ENCODE results near the gene WWC2. TPM values are rescaled to one million over a fixed set of nuclear protein-coding genes. Genes with fewer than 3 reads are reported as not detected.

The WWC2 gene
- total RNA-seq, 1 experiment from 2014 or later: 126 TPM

- TF ChIP-seq PRRX2 (CRISPR knock-in tag; IDR thresholded peaks at IDR 0.05): no peak
- TF ChIP-seq IRF2 (CRISPR knock-in tag; IDR thresholded peaks at IDR 0.05; ENCODE audit: borderline replicate concordance, low read depth): no peak
- no peak for TF ChIP-seq NFYB (CRISPR knock-in tag; conservative IDR thresholded peaks at IDR 0.05; ENCODE audit: low read depth)
- TF ChIP-seq, protein P1, sequence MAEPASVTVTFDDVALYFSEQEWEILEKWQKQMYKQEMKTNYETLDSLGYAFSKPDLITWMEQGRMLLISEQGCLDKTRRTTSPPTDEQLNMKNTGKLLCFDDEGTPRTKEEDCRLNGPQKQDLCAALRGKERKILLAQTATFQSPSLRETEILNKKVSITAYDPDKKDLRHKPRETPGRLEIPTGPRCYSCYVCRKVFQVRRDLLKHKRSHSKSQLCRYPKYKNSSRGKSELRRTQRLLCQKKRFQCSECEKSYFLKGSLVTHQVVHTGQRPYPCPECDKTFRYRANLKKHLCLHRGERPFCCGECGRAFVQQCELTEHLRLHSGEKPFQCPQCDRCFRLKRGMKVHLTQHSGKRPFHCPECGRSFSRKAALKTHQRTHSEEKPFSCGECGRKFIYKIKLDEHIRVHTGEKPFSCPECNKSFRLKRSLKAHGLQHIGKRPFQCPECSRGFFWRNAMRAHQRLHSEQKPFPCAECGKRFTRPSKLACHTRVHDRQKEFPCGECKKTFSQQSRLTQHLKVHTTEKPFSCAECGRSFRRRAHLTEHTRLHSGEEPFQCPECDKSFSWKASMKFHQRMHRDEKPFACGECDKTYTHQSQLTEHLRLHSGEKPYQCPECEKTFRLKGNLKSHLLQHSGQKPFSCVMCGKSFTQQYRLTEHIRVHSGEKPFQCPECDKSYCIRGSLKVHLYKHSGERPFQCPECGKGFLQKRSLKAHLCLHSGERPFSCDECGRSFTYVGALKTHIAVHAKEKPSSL (CRISPR knock-in tag; conservative IDR thresholded peaks at IDR 0.05): no peak
- TF ChIP-seq MYBL2 (CRISPR knock-in tag; IDR thresholded peaks at IDR 0.05): no peak
- TF ChIP-seq ATF1 (CRISPR knock-in tag; IDR thresholded peaks at IDR 0.05): no peak
- no peak for TF ChIP-seq NR3C1 (CRISPR knock-in tag; conservative IDR thresholded peaks at IDR 0.05; ENCODE audit: low read depth)
- Mint-ChIP-seq H3K27me3 (ENCODE audit: low read depth) (no peaks in the 10 kb centered on the region), H3K27ac (no peak overlapping the region), H3K36me3 (no peaks in the 10 kb centered on the region), H3K4me1 (no peaks in the 10 kb centered on the region), H3K9me3 (no peaks in the 10 kb centered on the region), H3K4me3 (no peak overlapping the region)
- ATAC-seq: no peak
- ChIA-PET POLR2A (no interaction called here), CTCF (no interaction called here)
- DNase-seq (ENCODE audit: low spot score): no peak
These were observed 249.9 kb downstream of the WWC2 start for GRCh38 chr4:183348706-183349659.

GRCh38 chr4:183349673-183350072, 250.6 kb downstream of the WWC2 start:
- TF ChIP-seq EMX1 (CRISPR knock-in tag; IDR thresholded peaks at IDR 0.05) (no peak), ZNF219 (CRISPR knock-in tag; IDR thresholded peaks at IDR 0.05; ENCODE audit: borderline replicate concordance) (no peak), PRRX2 (CRISPR knock-in tag; IDR thresholded peaks at IDR 0.05) (no peak), IRF2 (CRISPR knock-in tag; IDR thresholded peaks at IDR 0.05; ENCODE audit: borderline replicate concordance, low read depth) (no peak), FOXP4 (CRISPR knock-in tag; IDR thresholded peaks at IDR 0.05) (no peak)
- TF ChIP-seq, protein P1 (CRISPR knock-in tag; conservative IDR thresholded peaks at IDR 0.05): no peak
- TF ChIP-seq, protein P2, sequence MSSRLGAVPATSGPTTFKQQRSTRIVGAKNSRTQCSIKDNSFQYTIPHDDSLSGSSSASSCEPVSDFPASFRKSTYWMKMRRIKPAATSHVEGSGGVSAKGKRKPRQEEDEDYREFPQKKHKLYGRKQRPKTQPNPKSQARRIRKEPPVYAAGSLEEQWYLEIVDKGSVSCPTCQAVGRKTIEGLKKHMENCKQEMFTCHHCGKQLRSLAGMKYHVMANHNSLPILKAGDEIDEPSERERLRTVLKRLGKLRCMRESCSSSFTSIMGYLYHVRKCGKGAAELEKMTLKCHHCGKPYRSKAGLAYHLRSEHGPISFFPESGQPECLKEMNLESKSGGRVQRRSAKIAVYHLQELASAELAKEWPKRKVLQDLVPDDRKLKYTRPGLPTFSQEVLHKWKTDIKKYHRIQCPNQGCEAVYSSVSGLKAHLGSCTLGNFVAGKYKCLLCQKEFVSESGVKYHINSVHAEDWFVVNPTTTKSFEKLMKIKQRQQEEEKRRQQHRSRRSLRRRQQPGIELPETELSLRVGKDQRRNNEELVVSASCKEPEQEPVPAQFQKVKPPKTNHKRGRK (CRISPR knock-in tag; IDR thresholded peaks at IDR 0.05; ENCODE audit: borderline replicate concordance): no peak
- TF ChIP-seq, protein P3, sequence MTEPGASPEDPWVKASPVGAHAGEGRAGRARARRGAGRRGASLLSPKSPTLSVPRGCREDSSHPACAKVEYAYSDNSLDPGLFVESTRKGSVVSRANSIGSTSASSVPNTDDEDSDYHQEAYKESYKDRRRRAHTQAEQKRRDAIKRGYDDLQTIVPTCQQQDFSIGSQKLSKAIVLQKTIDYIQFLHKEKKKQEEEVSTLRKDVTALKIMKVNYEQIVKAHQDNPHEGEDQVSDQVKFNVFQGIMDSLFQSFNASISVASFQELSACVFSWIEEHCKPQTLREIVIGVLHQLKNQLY (CRISPR knock-in tag; IDR thresholded peaks at IDR 0.05): no peak
- TF ChIP-seq, protein P4, sequence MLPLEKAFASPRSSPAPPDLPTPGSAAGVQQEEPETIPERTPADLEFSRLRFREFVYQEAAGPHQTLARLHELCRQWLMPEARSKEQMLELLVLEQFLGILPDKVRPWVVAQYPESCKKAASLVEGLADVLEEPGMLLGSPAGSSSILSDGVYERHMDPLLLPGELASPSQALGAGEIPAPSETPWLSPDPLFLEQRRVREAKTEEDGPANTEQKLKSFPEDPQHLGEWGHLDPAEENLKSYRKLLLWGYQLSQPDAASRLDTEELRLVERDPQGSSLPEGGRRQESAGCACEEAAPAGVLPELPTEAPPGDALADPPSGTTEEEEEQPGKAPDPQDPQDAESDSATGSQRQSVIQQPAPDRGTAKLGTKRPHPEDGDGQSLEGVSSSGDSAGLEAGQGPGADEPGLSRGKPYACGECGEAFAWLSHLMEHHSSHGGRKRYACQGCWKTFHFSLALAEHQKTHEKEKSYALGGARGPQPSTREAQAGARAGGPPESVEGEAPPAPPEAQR (CRISPR knock-in tag; IDR thresholded peaks at IDR 0.05): no peak
- TF ChIP-seq, protein P5, sequence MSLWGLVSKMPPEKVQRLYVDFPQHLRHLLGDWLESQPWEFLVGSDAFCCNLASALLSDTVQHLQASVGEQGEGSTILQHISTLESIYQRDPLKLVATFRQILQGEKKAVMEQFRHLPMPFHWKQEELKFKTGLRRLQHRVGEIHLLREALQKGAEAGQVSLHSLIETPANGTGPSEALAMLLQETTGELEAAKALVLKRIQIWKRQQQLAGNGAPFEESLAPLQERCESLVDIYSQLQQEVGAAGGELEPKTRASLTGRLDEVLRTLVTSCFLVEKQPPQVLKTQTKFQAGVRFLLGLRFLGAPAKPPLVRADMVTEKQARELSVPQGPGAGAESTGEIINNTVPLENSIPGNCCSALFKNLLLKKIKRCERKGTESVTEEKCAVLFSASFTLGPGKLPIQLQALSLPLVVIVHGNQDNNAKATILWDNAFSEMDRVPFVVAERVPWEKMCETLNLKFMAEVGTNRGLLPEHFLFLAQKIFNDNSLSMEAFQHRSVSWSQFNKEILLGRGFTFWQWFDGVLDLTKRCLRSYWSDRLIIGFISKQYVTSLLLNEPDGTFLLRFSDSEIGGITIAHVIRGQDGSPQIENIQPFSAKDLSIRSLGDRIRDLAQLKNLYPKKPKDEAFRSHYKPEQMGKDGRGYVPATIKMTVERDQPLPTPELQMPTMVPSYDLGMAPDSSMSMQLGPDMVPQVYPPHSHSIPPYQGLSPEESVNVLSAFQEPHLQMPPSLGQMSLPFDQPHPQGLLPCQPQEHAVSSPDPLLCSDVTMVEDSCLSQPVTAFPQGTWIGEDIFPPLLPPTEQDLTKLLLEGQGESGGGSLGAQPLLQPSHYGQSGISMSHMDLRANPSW (CRISPR knock-in tag; conservative IDR thresholded peaks at IDR 0.05; ENCODE audit: low read depth): no peak
- Mint-ChIP-seq H3K27me3 (ENCODE audit: low read depth) (no peaks in the 10 kb centered on the region), H3K4me3 (no peak overlapping the region), H3K4me1 (no peaks in the 10 kb centered on the region), H3K27ac (no peak overlapping the region), H3K9me3 (no peaks in the 10 kb centered on the region), H3K36me3 (no peaks in the 10 kb centered on the region)
- DNase-seq (ENCODE audit: low spot score) (no peak), ATAC-seq (no peak)
- ChIA-PET CTCF (no interaction called here), POLR2A (no interaction called here)
